Measurements from ENCODE around the gene NEDD4L. TPM values are rescaled to one million over a fixed set of nuclear protein-coding genes. Genes with fewer than 3 reads are reported as not detected.

The NEDD4L gene
- total and polyA plus RNA-seq, 10 of the 15 experiments (the other 5 are each of a cell fraction or from before 2014, with no cell fraction given) = 7.4 to 24.0 (median 17.7) TPM

GRCh38 chr18:58056852-58057251, 12.8 kb downstream of the NEDD4L start (continued):
- no peak for TF ChIP-seq RELB (IDR thresholded peaks at IDR 0.05; ENCODE audit: low read depth)

- TF ChIP-seq GATAD2B (conservative IDR thresholded peaks at IDR 0.05; ENCODE audit: low read depth) (no peak), ZNF592 (IDR thresholded peaks at IDR 0.05) (no peak), MAX (IDR thresholded peaks at IDR 0.05; ENCODE audit: low read depth, low read length) (no peak), SMC3 (IDR thresholded peaks at IDR 0.05; ENCODE audit: borderline replicate concordance, low read length) (no peak), IRF5 (IDR thresholded peaks at IDR 0.05; ENCODE audit: borderline replicate concordance) (no peak), BRCA1 (IDR thresholded peaks at IDR 0.05; ENCODE audit: low read depth, low read length) (no peak), SMAD1 (IDR thresholded peaks at IDR 0.05; ENCODE audit: low read depth, partially characterized antibody) (no peak)
- Histone ChIP-seq H3K36me3 (ENCODE audit: control insufficient read depth in 2 of 2, insufficient read depth in 2 of 2, low read length in 1 of 2) (no peaks in the 10 kb centered on the region), H4K20me1 (ENCODE audit: control insufficient read depth, insufficient read depth) (no peaks in the 10 kb centered on the region), H3K27me3 (replicated peaks in 1 of 2; ENCODE audit: control insufficient read depth in 2 of 2, insufficient read depth in 2 of 2, low read length in 1 of 2) (no peaks in the 10 kb centered on the region), H3K4me3 (no peak overlapping the region), H3K9ac (ENCODE audit: control insufficient read depth, insufficient read depth, low read length) (no peak overlapping the region), H2AFZ (ENCODE audit: control insufficient read depth, low read depth, low read length) (no peak overlapping the region), H3K9me3 (replicated peaks; ENCODE audit: control insufficient read depth, insufficient read depth, low read length) (no peaks in the 10 kb centered on the region), H3K4me2 (ENCODE audit: control insufficient read depth, insufficient read depth) (no peak overlapping the region), H3K4me1 (ENCODE audit: control insufficient read depth, insufficient read depth, low read length) (no peaks in the 10 kb centered on the region), H3K27ac (ENCODE audit: control insufficient read depth, insufficient read depth) (no peak overlapping the region), H3K79me2 (ENCODE audit: control insufficient read depth, insufficient read depth, low read length) (no peaks in the 10 kb centered on the region; the same call in 1 of the 2 replicates)
- in situ Hi-C loops (cut with MboI) = no loop called here
- ChIA-PET POLR2A (no interaction called here), RAD21 (ENCODE audit: unreplicated experiment) (interaction anchor here (1.3 kb wide), 2 partner anchors 10 to 78 kb away, joined by 4 read pairs; no protein-coding TSS in a partner anchor), CTCF (interaction anchor here (0.7 to 2.4 kb wide), 6 partner anchors 15 to 176 kb away, joined by 3 to 17 read pairs (median 4); partner anchors contain the start of gene NEDD4L), SMC1A (ENCODE audit: uncharacterized antibody, unreplicated experiment) (interaction anchor here (1.0 to 2.4 kb wide), 2 partner anchors 10 to 38 kb away, joined by 4 to 11 read pairs; no protein-coding TSS in a partner anchor)
- WGBS (ENCODE audit: insufficient coverage, insufficient replicate concordance, low lambda C conversion rate, missing lambda C conversion rate) = 62% methylated on average over 4 of the region's 4 CpGs
- no peak for FAIRE-seq
- DNase-seq (ENCODE audit: low read depth, low spot score) = no peak
- ATAC-seq = no peak
- no TSS peak for BruUV-seq (replicated peaks)
- intact Hi-C loops (cut with micrococcal nuclease; ENCODE audit: unreplicated experiment) = no loop called here
Measured at GRCh38 chr18:58057291-58057965, 13.4 kb downstream of the NEDD4L start.
